HG03196 (cell line): ENCODE results near the gene KPNA4.

Experiments
- ATAC-seq: cut with Tn5 transposase; IDR thresholded peaks from one replicate; pipeline ENCODE4 v1.9.1; 2021; ENCODE audit not compliant: unreplicated experiment

Gene KPNA4

DNA sequence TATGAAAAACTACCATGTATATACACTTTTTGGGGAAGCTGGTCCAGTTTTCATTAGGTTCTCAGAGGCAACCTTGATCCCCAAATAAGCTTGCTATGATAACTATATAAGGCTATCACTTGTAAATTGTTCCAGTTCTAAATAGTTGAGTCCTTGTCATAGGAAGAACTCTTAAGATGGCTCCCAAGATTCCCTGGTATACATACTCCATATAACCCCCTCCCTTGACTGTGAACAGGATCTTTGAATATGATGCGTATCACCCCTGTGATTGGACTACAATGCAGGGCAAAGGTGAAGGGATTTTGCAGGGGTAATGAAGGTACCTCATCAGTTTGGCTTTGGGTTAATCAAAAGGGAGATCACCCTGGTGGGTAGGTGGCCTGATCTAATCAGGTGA is 67.2 kb downstream of the KPNA4 start:
- no peak for ATAC-seq

DNA sequence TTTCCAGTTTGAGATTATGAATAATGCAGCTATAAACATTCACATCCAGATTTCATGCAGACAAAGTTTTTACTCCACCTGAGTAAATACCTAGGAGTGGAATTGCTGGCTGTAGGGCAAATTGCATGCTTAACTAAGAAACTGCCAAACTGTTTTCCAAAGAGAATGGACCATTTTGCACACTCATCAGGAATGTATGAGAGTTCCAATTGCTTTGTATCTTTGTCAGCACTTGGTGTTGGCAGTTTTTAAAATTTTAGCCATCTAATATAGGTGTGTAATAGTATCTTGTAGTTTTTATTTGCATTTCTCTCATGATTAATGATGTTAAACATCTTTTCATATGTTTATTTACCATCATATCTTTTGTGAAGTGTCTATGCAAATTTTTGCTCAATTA is 75.2 kb downstream of the KPNA4 start:
- ATAC-seq: no peak

GRCh38 chr3:160486459-160486869 is 78.9 kb downstream of the KPNA4 start:
- no peak for ATAC-seq

GRCh38 chr3:160482796-160483195 is 82.6 kb downstream of the KPNA4 start:
- no peak for ATAC-seq

GRCh38 chr3:160481856-160482255 is 83.5 kb downstream of the KPNA4 start:
- ATAC-seq: no peak

GRCh38 chr3:160480931-160481330 is 84.4 kb downstream of the KPNA4 start:
- no peak for ATAC-seq

DNA sequence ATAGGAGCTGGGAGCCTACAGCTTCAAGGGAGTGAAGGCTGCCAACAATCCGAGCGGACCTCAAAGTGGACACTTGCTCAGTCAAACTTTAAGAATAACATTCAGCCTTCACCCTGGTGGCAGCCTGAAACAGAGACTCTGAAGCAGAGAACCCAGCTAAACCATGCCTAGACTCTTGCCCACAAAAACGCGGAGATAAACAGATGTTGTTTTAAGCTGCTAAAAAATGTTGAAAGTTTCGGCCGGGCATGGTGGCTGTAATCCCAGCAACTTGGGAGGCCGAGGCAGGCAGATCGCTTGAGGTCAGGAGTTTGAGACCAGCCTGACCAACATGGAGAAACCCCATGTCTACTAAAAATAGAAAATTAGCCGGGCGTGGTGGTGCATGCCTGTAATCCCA is 86.0 kb downstream of the KPNA4 start:
- ATAC-seq: no peak

GRCh38 chr3:160478338-160478737 is 87.0 kb downstream of the KPNA4 start:
- ATAC-seq: no peak

GRCh38 chr3:160477750-160478149 is 87.6 kb downstream of the KPNA4 start:
- no peak for ATAC-seq

DNA sequence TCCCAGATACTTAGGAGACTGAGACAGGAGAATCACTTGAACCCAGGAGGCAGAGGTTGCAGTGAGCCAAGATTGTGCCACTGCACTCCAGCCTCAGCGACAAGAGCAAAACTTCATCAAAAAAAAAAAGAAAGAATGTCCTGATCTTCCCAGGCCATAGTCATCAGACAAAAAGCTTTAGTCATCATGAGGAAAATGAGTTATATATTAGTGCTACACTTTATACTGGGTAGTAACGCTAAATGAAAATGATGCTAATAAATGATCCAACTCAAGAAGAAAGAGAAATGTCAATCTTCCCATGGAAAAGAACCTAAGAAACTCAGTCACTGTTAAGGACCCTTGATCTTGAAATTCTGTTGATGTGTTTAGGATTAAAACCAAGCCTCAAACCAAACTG is 89.5 kb downstream of the KPNA4 start:
- ATAC-seq: no peak

DNA sequence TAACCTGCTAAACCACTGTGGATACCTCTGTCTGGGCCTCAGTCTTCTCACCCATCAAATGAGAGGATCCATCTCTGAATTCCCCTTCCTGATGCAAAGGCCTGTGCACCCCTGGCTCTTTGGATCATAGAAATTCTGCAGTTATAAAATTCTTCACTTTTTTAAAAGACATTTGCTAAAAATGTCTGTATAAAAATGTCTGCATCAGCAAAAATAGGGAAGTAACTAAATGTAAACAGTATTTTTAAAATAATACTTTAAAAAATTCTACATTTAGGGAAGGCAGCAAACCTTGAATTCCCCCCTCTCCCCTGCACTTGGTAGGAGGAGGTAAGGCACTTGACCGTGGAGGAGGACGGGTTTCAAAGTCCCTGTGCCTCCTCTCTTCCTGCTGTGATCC is 90.2 kb downstream of the KPNA4 start:
- ATAC-seq: no peak

DNA sequence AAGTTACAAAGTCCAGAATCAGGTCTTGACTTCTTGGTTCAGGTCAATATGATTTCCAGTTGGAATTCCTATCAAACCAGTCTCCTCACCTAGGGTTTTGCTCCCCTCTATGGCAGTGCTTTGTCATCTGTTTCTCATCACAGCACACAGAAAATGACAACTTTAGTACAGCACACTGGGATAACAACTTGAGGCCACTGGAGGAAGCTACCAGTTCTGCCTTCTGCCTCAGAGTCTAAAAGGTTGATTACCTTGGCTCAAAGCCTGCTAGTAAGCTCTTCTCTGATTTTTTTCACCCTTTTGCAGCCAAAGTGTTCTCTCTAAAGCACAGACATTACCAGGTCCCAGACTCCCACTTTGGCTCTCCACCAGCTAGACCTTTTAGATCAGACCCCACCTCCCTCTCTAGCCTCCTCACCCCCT is 90.9 kb downstream of the KPNA4 start:
- no peak for ATAC-seq

- ATAC-seq: no peak
Observed at GRCh38 chr3:160473978-160474377, 91.4 kb downstream of the KPNA4 start.

GRCh38 chr3:160473221-160473620 is 92.2 kb downstream of the KPNA4 start:
- ATAC-seq: no peak

DNA sequence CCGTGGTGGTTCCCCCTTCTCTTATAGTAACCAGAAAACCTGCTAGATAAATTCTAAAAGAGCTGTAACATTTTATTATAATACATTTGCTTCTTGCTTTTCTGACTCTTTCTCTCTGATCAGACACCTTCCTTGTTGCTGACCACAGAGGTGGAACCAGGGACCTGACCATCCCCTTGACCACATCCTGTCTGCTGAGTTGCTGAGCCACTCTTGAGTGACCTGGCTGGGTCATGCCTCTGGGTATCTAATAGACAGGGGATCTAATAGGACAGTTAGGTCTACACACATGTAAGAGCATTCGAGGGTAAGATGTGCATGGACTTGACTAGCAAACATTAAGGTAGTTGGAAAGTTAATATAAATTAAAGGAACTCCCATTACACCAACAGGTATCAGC is 93.0 kb downstream of the KPNA4 start:
- ATAC-seq: peak; percentile 76

GRCh38 chr3:160471892-160472291 is 93.5 kb downstream of the KPNA4 start:
- no peak for ATAC-seq

DNA sequence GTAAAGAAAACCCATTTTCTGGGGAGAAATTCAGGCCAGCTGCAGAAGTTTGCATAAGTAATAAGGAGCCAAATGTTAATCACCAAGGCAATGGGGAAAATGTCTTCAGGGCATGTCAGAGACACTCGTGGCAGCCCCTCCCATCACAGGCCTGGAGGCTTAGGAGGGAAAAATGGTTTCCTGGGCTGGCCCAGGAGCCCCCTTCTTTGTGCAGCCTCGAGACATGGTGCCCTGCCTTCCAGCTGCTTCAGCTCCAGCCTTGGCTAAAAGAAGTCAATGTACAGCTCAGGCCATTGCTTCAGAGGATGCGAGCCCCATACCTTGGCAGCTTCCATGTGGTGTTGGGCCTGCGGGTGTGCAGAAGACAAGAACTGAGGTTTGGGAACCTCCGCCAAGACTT is 95.2 kb downstream of the KPNA4 start:
- no peak for ATAC-seq

DNA sequence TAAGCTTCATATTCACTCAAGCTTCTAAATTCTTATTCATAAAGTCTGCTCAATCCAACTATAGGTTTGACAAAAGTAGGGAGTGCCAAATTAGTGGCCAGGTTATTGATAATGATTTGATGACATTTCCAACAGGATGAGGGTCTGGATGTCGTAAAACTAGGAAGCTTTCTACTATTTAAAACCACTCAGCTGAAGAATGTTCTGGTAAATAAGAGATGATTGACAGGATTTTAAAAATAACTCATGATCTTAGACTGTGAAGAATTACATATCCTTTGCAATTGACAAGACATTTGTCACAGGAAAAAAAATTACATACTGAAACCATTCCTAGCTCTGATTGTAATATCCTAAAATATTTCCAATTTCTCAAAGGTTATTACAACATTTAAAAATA is 100.4 kb downstream of the KPNA4 start:
- ATAC-seq: no peak

GRCh38 chr3:160464321-160464720 is 101.0 kb downstream of the KPNA4 start:
- ATAC-seq: no peak

DNA sequence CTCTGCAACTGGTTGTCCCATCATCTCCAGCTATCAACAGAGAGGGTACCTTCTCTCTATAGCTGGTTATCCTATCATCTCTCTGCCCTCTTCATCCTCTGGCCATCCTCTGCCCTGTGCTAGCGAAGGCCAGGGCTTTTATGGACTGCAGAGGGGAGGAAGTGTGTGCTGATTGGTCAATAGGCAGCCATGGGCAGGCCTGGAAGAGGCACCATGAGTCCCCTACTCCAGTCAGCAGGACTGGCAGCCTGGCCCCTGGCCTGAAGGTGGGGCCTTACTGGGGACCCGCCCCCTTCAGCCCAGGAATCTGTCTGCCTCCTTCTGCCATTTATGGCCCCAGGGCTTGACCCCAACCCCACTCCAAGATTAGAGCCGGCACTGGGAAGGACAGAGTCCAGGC is 105.3 kb downstream of the KPNA4 start:
- ATAC-seq: no peak

DNA sequence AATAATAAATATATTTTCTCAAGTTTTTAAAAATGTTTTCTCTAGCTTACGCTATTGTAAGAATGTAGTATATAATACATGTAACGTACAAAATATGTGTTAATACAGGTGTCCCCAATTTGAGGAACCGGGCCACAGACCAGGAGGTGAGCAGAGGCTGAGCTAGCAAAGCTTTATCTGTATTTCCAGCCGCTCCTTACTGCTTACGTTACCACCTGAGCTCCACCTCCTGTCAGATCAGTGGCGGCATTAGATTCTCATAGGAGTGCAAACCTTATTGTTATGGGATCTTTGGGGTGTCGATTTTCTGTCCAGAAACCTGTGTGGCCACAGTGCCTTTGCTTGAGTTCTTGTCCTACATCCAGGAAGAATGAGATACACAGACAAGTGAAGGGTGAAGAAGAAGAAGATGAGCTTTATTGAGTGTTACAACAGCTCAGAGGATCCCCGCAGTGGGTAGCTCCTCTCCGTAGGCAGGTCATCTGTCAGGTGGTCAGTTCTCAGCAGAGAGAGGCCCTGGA is 105.9 kb downstream of the KPNA4 start:
- ATAC-seq: no peak

GRCh38 chr3:160458151-160458550 is 107.2 kb downstream of the KPNA4 start:
- ATAC-seq: no peak

DNA sequence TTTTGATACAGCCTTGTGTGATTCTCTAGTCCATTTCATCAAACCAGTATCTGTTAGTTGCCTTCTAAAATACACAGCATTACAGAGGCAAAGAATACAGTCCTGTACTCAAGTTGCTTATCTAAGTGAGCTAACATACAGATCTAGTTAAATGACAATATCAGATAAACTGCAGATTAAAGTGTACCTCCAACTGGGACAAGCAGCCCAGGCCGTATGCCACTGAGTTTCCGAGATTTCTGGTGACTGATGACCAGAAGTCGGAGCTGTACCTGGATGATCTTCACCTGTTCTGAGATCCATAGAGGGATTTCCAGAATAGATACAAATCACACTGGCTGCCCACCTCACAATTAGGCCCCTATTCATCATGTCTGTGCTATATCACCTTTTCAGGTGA is 109.5 kb downstream of the KPNA4 start:
- no peak for ATAC-seq

DNA sequence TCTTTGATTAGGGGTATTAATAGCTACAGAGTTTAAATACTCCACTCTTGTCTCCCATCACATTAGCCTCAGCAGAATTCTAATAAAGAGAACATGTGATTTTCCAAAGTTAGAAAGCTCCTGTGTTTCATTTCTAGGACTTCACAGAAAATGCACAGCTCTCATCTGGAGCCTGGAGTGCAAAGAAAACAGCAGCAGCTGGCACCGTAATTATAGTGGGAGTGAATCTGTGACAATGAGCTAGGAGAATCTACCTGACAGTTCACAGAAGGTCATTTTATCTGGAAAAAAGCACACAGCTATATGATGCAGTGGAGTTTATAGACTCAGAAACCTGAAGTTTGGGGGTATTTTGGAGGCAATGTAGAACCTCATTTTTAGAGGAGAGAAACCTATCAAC is 110.4 kb downstream of the KPNA4 start:
- ATAC-seq: no peak
